ENCODE measurements around the gene NLRP9.
"Not testable (repeated sequence)": the region's sequence is repeated elsewhere in the genome, so short reads cannot be mapped to it uniquely, and the experiment has no call there.

NLRP9 gene

GRCh38 chr19:55738302-55738701, at the start of gene NLRP9:
Gene NLRP9 (minus strand): TSS chr19:55738402. CDS start chr19:55738374, 28 bp downstream.
- no peak within 1 kb of the TSS for H3K9ac ChIP-seq (ENCODE audit: low read length)
- no peaks in the 10 kb centered on the region for H3K4me1 ChIP-seq (ENCODE audit: control insufficient read depth, insufficient read depth, low read length)
- no peak within 1 kb of the TSS for H3K27ac ChIP-seq (ENCODE audit: low read depth, low read length)
- no peak within 1 kb of the TSS for H3K4me3 ChIP-seq (ENCODE audit: low read length)
- no peaks in the 10 kb centered on the region for H3K27me3 ChIP-seq (ENCODE audit: control insufficient read depth, insufficient read depth, low read length)
- no peaks in the 10 kb centered on the region for H3K36me3 ChIP-seq (ENCODE audit: control insufficient read depth, insufficient read depth, low read length)

GRCh38 chr19:55781112-55781511, 42.9 kb upstream of the NLRP9 start:
- H3K27me3 ChIP-seq (ENCODE audit: control insufficient read depth, insufficient read depth, low read length), result no peaks in the 10 kb centered on the region
- H3K36me3 ChIP-seq (ENCODE audit: control insufficient read depth, insufficient read depth, low read length), result no peaks in the 10 kb centered on the region
- no peak overlapping the region for H3K9ac ChIP-seq (ENCODE audit: low read length)
- H3K27ac ChIP-seq (ENCODE audit: low read depth, low read length), result no peak overlapping the region
- no peaks in the 10 kb centered on the region for H3K4me1 ChIP-seq (ENCODE audit: control insufficient read depth, insufficient read depth, low read length)
- H3K4me3 ChIP-seq (ENCODE audit: low read length), result no peak overlapping the region

- Histone ChIP-seq H3K9ac (ENCODE audit: low read length) (no peak overlapping the region), H3K27ac (ENCODE audit: low read depth, low read length) (no peak overlapping the region), H3K4me3 (ENCODE audit: low read length) (no peak overlapping the region), H3K4me1 (ENCODE audit: control insufficient read depth, insufficient read depth, low read length) (no peaks in the 10 kb centered on the region), H3K27me3 (ENCODE audit: control insufficient read depth, insufficient read depth, low read length) (no peaks in the 10 kb centered on the region), H3K36me3 (ENCODE audit: control insufficient read depth, insufficient read depth, low read length) (no peaks in the 10 kb centered on the region)
These were observed 40.1 kb upstream of the NLRP9 start for GRCh38 chr19:55778331-55778730.

- no peak overlapping the region for H3K4me3 ChIP-seq (ENCODE audit: low read length)
- H3K27ac ChIP-seq (ENCODE audit: low read depth, low read length), result no peak overlapping the region
- no peaks in the 10 kb centered on the region for H3K36me3 ChIP-seq (ENCODE audit: control insufficient read depth, insufficient read depth, low read length)
- H3K4me1 ChIP-seq (ENCODE audit: control insufficient read depth, insufficient read depth, low read length), result no peaks in the 10 kb centered on the region
- H3K9ac ChIP-seq (ENCODE audit: low read length), result no peak overlapping the region
- H3K27me3 ChIP-seq (ENCODE audit: control insufficient read depth, insufficient read depth, low read length), result no peaks in the 10 kb centered on the region
These were observed 39.3 kb upstream of the NLRP9 start for GRCh38 chr19:55777528-55777927.

DNA sequence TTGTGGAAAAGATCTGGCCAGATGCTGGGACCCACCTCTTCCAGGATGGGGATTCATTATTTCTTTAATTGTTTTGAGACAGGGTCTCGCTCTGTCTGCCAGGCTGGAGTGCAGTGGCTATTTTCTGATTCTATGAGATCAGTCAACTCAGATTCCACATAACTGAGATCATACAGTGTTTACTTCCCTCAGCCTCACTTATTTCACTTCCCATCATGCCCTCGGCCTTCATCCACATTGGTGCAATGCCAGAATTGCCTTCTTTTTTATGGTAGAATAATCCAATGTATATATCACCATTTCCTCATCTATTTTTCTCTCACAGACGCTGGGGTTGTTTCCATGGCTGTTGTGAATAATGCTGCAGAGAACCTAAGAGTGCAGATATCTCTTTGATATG, 31.4 kb upstream of the NLRP9 start:
- H3K27me3 ChIP-seq (ENCODE audit: control insufficient read depth, insufficient read depth, low read length); H3K9ac ChIP-seq (ENCODE audit: low read length); H3K36me3 ChIP-seq (ENCODE audit: control insufficient read depth, insufficient read depth, low read length); H3K4me1 ChIP-seq (ENCODE audit: control insufficient read depth, insufficient read depth, low read length); H3K27ac ChIP-seq (ENCODE audit: low read depth, low read length); H3K4me3 ChIP-seq (ENCODE audit: low read length): not testable (repeated sequence)

GRCh38 chr19:55768818-55769217, 30.6 kb upstream of the NLRP9 start, which contains the start of gene RFPL4AL1:
Gene RFPL4AL1 (plus strand): TSS chr19:55769118. CDS start chr19:55771805, 2,687 bp downstream.
- not testable (repeated sequence) for H3K36me3 ChIP-seq (ENCODE audit: control insufficient read depth, insufficient read depth, low read length); H3K4me3 ChIP-seq (ENCODE audit: low read length); H3K4me1 ChIP-seq (ENCODE audit: control insufficient read depth, insufficient read depth, low read length); H3K9ac ChIP-seq (ENCODE audit: low read length); H3K27ac ChIP-seq (ENCODE audit: low read depth, low read length); H3K27me3 ChIP-seq (ENCODE audit: control insufficient read depth, insufficient read depth, low read length)

DNA sequence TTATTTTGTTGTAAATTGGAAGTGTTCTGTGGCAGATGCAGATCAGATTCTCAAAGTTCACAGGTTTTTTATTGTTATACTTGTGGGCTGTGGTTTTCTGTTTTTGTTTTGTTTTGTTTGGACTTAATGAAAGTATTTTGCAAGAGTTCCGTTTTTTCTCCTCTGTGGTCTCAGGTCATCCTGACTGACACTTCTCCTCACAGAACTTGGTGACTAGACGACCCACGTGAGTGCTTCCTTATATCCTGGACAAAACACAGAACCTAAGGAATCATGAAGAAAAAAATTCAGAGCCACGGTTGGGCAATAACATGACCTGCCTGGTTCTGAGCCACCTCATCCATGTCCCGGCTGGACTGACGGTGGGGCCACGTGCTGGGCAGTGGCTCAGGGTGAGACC, 28.3 kb upstream of the NLRP9 start:
- H3K4me1 ChIP-seq (ENCODE audit: control insufficient read depth, insufficient read depth, low read length), result no peaks in the 10 kb centered on the region
- no peaks in the 10 kb centered on the region for H3K36me3 ChIP-seq (ENCODE audit: control insufficient read depth, insufficient read depth, low read length)
- H3K4me3 ChIP-seq (ENCODE audit: low read length), result no peak overlapping the region
- no peaks in the 10 kb centered on the region for H3K27me3 ChIP-seq (ENCODE audit: control insufficient read depth, insufficient read depth, low read length)
- no peak overlapping the region for H3K27ac ChIP-seq (ENCODE audit: low read depth, low read length)
- no peak overlapping the region for H3K9ac ChIP-seq (ENCODE audit: low read length)

GRCh38 chr19:55758797-55759196, 20.6 kb upstream of the NLRP9 start, which contains the start of gene RFPL4A:
Gene RFPL4A (plus strand): TSS chr19:55759097. CDS start chr19:55761801, 2,704 bp downstream.
- not testable (repeated sequence) for H3K4me1 ChIP-seq (ENCODE audit: control insufficient read depth, insufficient read depth, low read length); H3K9ac ChIP-seq (ENCODE audit: low read length); H3K36me3 ChIP-seq (ENCODE audit: control insufficient read depth, insufficient read depth, low read length); H3K27me3 ChIP-seq (ENCODE audit: control insufficient read depth, insufficient read depth, low read length); H3K4me3 ChIP-seq (ENCODE audit: low read length); H3K27ac ChIP-seq (ENCODE audit: low read depth, low read length)

- not testable (repeated sequence) for H3K4me1 ChIP-seq (ENCODE audit: control insufficient read depth, insufficient read depth, low read length); H3K9ac ChIP-seq (ENCODE audit: low read length); H3K36me3 ChIP-seq (ENCODE audit: control insufficient read depth, insufficient read depth, low read length); H3K27me3 ChIP-seq (ENCODE audit: control insufficient read depth, insufficient read depth, low read length); H3K27ac ChIP-seq (ENCODE audit: low read depth, low read length); H3K4me3 ChIP-seq (ENCODE audit: low read length)
These were observed 18.6 kb upstream of the NLRP9 start for GRCh38 chr19:55756808-55757207.

GRCh38 chr19:55753401-55753800, 15.2 kb upstream of the NLRP9 start:
- H3K27ac ChIP-seq (ENCODE audit: low read depth, low read length), result no peak overlapping the region
- no peaks in the 10 kb centered on the region for H3K4me1 ChIP-seq (ENCODE audit: control insufficient read depth, insufficient read depth, low read length)
- no peaks in the 10 kb centered on the region for H3K36me3 ChIP-seq (ENCODE audit: control insufficient read depth, insufficient read depth, low read length)
- no peaks in the 10 kb centered on the region for H3K27me3 ChIP-seq (ENCODE audit: control insufficient read depth, insufficient read depth, low read length)
- no peak overlapping the region for H3K9ac ChIP-seq (ENCODE audit: low read length)
- no peak overlapping the region for H3K4me3 ChIP-seq (ENCODE audit: low read length)

DNA sequence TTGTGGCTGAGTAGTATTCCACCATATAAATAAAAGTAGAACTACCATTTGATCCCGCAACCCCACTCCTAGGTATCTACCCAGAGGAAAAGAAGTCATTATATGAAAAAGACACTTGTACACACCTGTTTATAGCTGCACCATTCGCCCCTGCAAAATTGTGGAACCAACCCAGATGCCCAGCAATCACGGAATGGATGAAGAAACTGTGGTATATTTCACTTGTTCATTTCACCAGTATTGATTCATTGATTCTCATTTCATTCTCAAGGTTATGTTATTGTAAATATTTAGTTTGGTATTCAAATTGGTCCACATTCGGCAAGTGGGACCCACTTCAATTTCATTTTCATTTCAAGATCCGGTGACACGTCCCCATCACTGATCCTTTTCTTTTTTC, 12.5 kb upstream of the NLRP9 start:
- no peaks in the 10 kb centered on the region for H3K36me3 ChIP-seq (ENCODE audit: control insufficient read depth, insufficient read depth, low read length)
- H3K27ac ChIP-seq (ENCODE audit: low read depth, low read length), result no peak overlapping the region
- H3K9ac ChIP-seq (ENCODE audit: low read length), result no peak overlapping the region
- no peak overlapping the region for H3K4me3 ChIP-seq (ENCODE audit: low read length)
- H3K27me3 ChIP-seq (ENCODE audit: control insufficient read depth, insufficient read depth, low read length), result no peaks in the 10 kb centered on the region
- no peaks in the 10 kb centered on the region for H3K4me1 ChIP-seq (ENCODE audit: control insufficient read depth, insufficient read depth, low read length)

DNA sequence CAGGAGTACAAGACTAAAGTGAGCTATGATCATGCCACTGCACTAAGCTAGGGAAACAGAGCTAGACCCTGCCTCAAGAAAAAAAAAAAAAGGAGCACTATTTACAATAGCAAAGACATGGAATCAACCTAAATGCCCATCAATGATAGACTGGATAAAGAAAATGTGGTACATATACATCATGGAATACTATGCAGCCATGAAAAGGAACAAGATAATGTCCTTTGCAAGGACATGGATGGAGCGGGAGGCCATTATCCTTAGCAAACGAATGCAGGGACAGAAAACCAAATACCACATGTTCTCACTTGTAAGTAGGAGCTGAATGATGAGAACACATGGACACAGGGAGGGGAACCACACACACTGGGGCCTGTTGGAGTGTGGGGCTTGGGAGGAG, 7.8 kb downstream of the NLRP9 start:
- not testable (repeated sequence) for H3K4me1 ChIP-seq (ENCODE audit: control insufficient read depth, insufficient read depth, low read length); H3K9ac ChIP-seq (ENCODE audit: low read length); H3K27me3 ChIP-seq (ENCODE audit: control insufficient read depth, insufficient read depth, low read length); H3K4me3 ChIP-seq (ENCODE audit: low read length); H3K36me3 ChIP-seq (ENCODE audit: control insufficient read depth, insufficient read depth, low read length); H3K27ac ChIP-seq (ENCODE audit: low read depth, low read length)

- Histone ChIP-seq H3K27ac (ENCODE audit: low read depth, low read length) (no peak overlapping the region), H3K36me3 (ENCODE audit: control insufficient read depth, insufficient read depth, low read length) (no peaks in the 10 kb centered on the region), H3K9ac (ENCODE audit: low read length) (no peak overlapping the region), H3K4me3 (ENCODE audit: low read length) (no peak overlapping the region), H3K27me3 (ENCODE audit: control insufficient read depth, insufficient read depth, low read length) (no peaks in the 10 kb centered on the region), H3K4me1 (ENCODE audit: control insufficient read depth, insufficient read depth, low read length) (no peaks in the 10 kb centered on the region)
These were observed 14.7 kb downstream of the NLRP9 start for GRCh38 chr19:55723491-55723890.
